CD4-positive, alpha-beta T cell (primary cell): ENCODE measurements around the gene CCDC9B. TPM values are rescaled to one million over a fixed set of nuclear protein-coding genes. Genes with fewer than 3 reads are reported as not detected.

Experiments used
- ATAC-seq: fragments of 200-7000 bp; cut with Tn5 transposase; one replicate; pipeline ENCODE4 v1.10.0; 2022; ENCODE audit warnings: mild to moderate bottlenecking; ENCODE audit not compliant: poor library complexity
- CTCF ChIA-PET: fragments of 350-600 bp; sonication (Branson Sonifier 250); formaldehyde crosslinking; loops from one replicate; lab custom pipeline; 2021; ENCODE audit warnings: antibody characterized with exemption, inconsistent platforms; lab: Charles Lee
- POLR2A ChIA-PET: fragments of 350-600 bp; sonication (Branson Sonifier 250); formaldehyde crosslinking; loops from one replicate; lab custom pipeline; 2021; ENCODE audit warnings: antibody characterized with exemption, inconsistent platforms; lab: Charles Lee
- DNase-seq, 14 experiments: peaks; one replicate each; pipeline ENCODE4 v3.0.0-alpha.2; 2013 to 2020; ENCODE audit warnings: mixed read lengths in 2 of 14
- H3K27ac ChIP-seq, 2 donors: one replicate each; pipeline versions ENCODE4 v1.5.1 to v1.7.0; 2013; ENCODE audit warnings: low read length in 2 of 2, low read depth in 1 of 2, mild to moderate bottlenecking in 1 of 2
- H3K27me3 ChIP-seq, 2 experiments: 1 replicate in 1 of 2; 2 replicates in 1 of 2; pipeline versions ENCODE4 v1.6.1 to v1.7.0; 2013; ENCODE audit warnings: low read length in 2 of 2, control low read depth in 1 of 2, mild to moderate bottlenecking in 1 of 2, moderate library complexity in 1 of 2; ENCODE audit not compliant: insufficient read depth in 2 of 2, control insufficient read depth in 1 of 2
- H3K36me3 ChIP-seq: one replicate; pipeline ENCODE4 v1.6.1; 2013; ENCODE audit warnings: low read length, control low read depth; ENCODE audit not compliant: insufficient read depth
- H3K4me1 ChIP-seq: one replicate; pipeline ENCODE4 v1.6.1; 2013; ENCODE audit warnings: low read length, control low read depth; ENCODE audit not compliant: insufficient read depth
- H3K4me3 ChIP-seq: one replicate; pipeline ENCODE4 v1.5.1; 2013; ENCODE audit warnings: mild to moderate bottlenecking, low read length, moderate library complexity
- H3K9me3 ChIP-seq, 2 experiments: 1 replicate in 1 of 2; 2 replicates in 1 of 2; pipeline versions ENCODE4 v1.6.1 to v1.7.0; 2013; ENCODE audit warnings: low read length in 2 of 2, mild to moderate bottlenecking in 2 of 2, control low read depth in 1 of 2, moderate library complexity in 1 of 2; ENCODE audit not compliant: control insufficient read depth in 1 of 2, insufficient read depth in 1 of 2
- H3K27ac Mint-ChIP-seq: one replicate; pipeline ENCODE4 v1.8.0; 2020; ENCODE audit warnings: mixed read lengths
- H3K27me3 Mint-ChIP-seq: one replicate; pipeline ENCODE4 v1.8.0; 2021; ENCODE audit warnings: mixed read lengths
- H3K36me3 Mint-ChIP-seq: one replicate; pipeline ENCODE4 v1.8.0; 2021; ENCODE audit warnings: low read depth, mixed read lengths
- H3K4me1 Mint-ChIP-seq: one replicate; pipeline ENCODE4 v1.8.0; 2021; ENCODE audit warnings: low read depth, mixed read lengths
- H3K4me3 Mint-ChIP-seq: one replicate; pipeline ENCODE4 v1.8.0; 2020; ENCODE audit warnings: mild to moderate bottlenecking, mixed read lengths
- H3K9me3 Mint-ChIP-seq: one replicate; pipeline ENCODE4 v1.8.0; 2020; ENCODE audit warnings: mixed read lengths
- CTCF ChIP-seq: fragments of 200-600 bp; IDR thresholded peaks from one replicate; pipeline ENCODE4 v1.8.0; 2022; ENCODE audit warnings: antibody characterized with exemption, mild to moderate bottlenecking
- intact Hi-C, 2 experiments: fragments of 100-400 bp; cut with DNase I in 1 of 2; cut with micrococcal nuclease in 1 of 2; formaldehyde crosslinking; loops; one replicate each; pipeline versions ENCODE4 v1.15.1 to v1.9.0; 2023 to 2025; cut with DNase I, micrococcal nuclease
- polyA plus RNA-seq, 2 donors: library from polyadenylated mRNA; unstranded; fragments of 120-200 nt; gene quantifications; one replicate each; pipeline ENCODE4 v1.2.1, GENCODE V29; 2013
- total RNA-seq, 174 experiments: library from RNA in 2 of 174; stranded (reverse) in 2 of 174; gene quantifications; one replicate each; pipeline ENCODE4 v1.2.3 and lab custom pipeline; 2021 to 2026

CCDC9B gene
- total RNA-seq: 1 to 10 TPM; 1.0 to 1.5 TPM
- polyA plus RNA-seq (2013, experiment 1 of 2): 1.8 TPM
- 1.8 TPM for polyA plus RNA-seq (2013, experiment 2 of 2)
- 0 to 4.5 (median 0.45) reads per million in 172 experiments for total RNA-seq (lab: John Stamatoyannopoulos, UW)

GRCh38 chr15:40340740-40341400 is at the start of gene CCDC9B:
Gene CCDC9B (minus strand): TSS chr15:40340939. CDS start chr15:40340819, 120 bp downstream.
- ChIA-PET CTCF (interaction anchor here (2.1 kb wide), 1 partner anchor 81 kb away, joined by 7 read pairs; no protein-coding TSS in a partner anchor), POLR2A (no interaction called here)

DNA sequence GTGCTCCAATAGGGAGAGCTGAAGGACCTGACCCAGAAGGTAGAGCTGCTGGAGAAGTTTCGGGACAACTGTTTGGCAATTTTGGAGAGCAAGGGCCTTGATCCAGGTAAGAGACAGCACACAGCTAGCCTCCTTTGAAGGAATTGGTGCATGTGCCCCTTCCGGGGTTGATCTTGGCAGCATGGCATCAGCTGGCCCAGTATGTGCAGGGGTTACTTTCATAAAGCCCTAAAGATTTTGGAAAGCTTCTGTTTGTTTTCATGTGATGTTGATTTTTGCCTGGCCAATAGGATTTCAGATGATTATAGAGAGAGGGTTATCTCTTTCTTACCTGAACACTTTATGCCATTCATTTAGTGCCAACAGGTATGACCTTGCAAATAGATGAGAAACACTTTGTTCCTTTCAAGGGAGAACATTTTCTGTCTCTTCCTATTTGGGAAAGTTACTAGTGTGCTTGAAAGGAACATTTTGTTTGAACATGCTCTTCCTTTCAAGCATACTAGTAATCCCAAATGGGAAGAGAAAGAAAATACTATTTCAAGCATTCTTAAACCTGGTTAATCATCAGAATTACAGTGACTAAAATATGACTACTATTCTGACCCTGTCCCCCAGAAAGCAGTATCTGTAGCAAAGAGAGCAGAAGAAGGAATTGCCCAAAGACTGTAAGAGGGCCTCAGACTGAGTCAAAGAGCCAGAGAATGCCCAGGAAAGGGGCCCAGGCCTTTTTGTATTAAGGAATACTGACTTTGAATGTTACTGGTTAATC is 49.3 kb upstream of the CCDC9B start:
- no peak for TF ChIP-seq CTCF
- peaks cover 63% of the 10 kb centered on the region for H3K36me3 Mint-ChIP-seq
- H3K9me3 ChIP-seq: no peaks in the 10 kb centered on the region
- H3K4me1 ChIP-seq: no peaks in the 10 kb centered on the region
- no peak overlapping the region for H3K27ac Mint-ChIP-seq
- ATAC-seq: no peak
- no peak overlapping the region for H3K4me3 Mint-ChIP-seq
- H3K4me1 Mint-ChIP-seq: no peaks in the 10 kb centered on the region
- no peak for DNase-seq
- no peaks in the 10 kb centered on the region for H3K9me3 Mint-ChIP-seq
- no peak overlapping the region for H3K4me3 ChIP-seq
- H3K36me3 ChIP-seq: peaks cover 35% of the 10 kb centered on the region
- H3K27me3 Mint-ChIP-seq: no peaks in the 10 kb centered on the region
- intact Hi-C loops: loop anchor here in 1 of 2 experiments (10.0 kb wide), 1 partner anchor 605 kb away; the partner anchor contains the start of gene FSIP1
- H3K27me3 ChIP-seq: no peaks in the 10 kb centered on the region
- ChIA-PET POLR2A (no interaction called here), CTCF (no interaction called here)
- no peak overlapping the region for H3K27ac ChIP-seq

More at GRCh38 chr15:40340740-40341400, at the start of gene CCDC9B:
- H3K27me3 ChIP-seq: no peaks in the 10 kb centered on the region
- Mint-ChIP-seq H3K9me3 (no peaks in the 10 kb centered on the region), H3K4me1 (peaks cover 6% of the 10 kb centered on the region), H3K36me3 (no peaks in the 10 kb centered on the region), H3K27me3 (no peaks in the 10 kb centered on the region), H3K27ac (no peak within 1 kb of the TSS), H3K4me3 (no peak within 1 kb of the TSS)
- no peak within 1 kb of the TSS for H3K27ac ChIP-seq
- no peak for ATAC-seq
- no peaks in the 10 kb centered on the region for H3K36me3 ChIP-seq
- intact Hi-C loops: no loop called here
- no peak for TF ChIP-seq CTCF
- no peak within 1 kb of the TSS for H3K4me3 ChIP-seq
- no peaks in the 10 kb centered on the region for H3K9me3 ChIP-seq
- DNase-seq: peak in 2 of 14 experiments; percentile 31 to 34
- peaks cover 23% of the 10 kb centered on the region for H3K4me1 ChIP-seq

DNA sequence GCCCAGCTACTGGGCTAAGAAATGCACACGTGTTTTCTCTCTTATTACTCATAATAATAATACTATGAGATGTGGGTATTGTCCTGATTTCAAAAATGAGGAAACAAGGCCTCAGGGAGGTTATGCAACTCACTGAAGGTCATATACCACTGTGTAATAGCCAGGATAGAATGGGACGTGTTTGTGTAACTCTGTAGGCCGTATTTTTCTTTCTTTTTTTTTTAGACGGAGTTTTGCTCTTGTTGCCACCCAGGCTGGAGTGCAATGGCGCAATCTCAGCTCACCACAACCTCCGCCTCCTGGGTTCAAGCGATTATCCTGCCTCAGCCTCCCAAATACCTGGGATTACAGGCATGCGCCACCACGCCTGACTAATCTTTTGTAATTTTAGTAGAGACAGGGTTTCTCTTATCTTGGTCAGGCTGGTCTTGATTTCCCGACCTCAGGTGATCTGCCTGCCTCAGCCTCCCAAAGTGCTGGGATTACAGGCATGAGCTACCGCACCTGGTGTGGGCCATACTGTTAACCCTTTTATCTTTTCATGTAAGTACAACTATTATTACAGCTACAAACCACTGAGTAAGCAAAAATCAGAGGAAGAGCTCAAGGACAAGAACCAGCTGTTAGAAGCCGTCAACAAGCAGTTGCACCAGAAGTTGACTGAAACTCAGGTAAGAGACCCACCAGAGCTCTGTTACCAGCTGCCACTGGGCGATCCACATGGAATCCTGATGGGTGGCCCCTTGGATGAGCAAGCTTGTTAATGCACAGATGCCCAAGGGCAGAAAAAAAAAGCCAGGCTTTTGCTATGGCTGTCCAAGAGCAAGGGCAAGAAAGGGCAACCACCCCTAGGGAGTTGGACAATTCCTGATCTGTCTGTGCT is 48.4 kb upstream of the CCDC9B start:
- H3K36me3 ChIP-seq: peaks cover 35% of the 10 kb centered on the region
- Mint-ChIP-seq H3K4me1 (no peaks in the 10 kb centered on the region), H3K27ac (no peak overlapping the region), H3K27me3 (no peaks in the 10 kb centered on the region), H3K4me3 (no peak overlapping the region), H3K36me3 (peaks cover 63% of the 10 kb centered on the region), H3K9me3 (no peaks in the 10 kb centered on the region)
- POLR2A ChIA-PET: no interaction called here
- CTCF ChIA-PET: no interaction called here
- H3K27ac ChIP-seq: no peak overlapping the region
- H3K4me3 ChIP-seq: no peak overlapping the region
- DNase-seq (peak in 3 of 14 experiments; percentile 20 to 62 (median 49)), ATAC-seq (no peak)
- H3K9me3 ChIP-seq: no peaks in the 10 kb centered on the region
- intact Hi-C loops: loop anchor here in 1 of 2 experiments (10.0 kb wide), 1 partner anchor 604 kb away; the partner anchor contains the start of gene FSIP1
- H3K4me1 ChIP-seq: no peaks in the 10 kb centered on the region
- TF ChIP-seq CTCF: no peak
- H3K27me3 ChIP-seq: no peaks in the 10 kb centered on the region
